PFSK-1 (cell line): ENCODE results near the gene XPNPEP1.

Source experiments
- FOXP2 ChIP-seq: optimal IDR thresholded peaks from 2 replicates; pipeline ENCODE3; 2011; ENCODE audit warnings: borderline replicate concordance, control low read depth, inconsistent platforms; ENCODE audit not compliant: insufficient read depth; ENCODE audit errors: extremely low read length, extremely low read depth
- POLR2AphosphoS5 ChIP-seq: IDR thresholded peaks from 2 replicates; pipeline ENCODE4 v1.6.1; 2012; ENCODE audit warnings: low read depth, mild to moderate bottlenecking, control low read depth, low read length, moderate library complexity
- SIN3A ChIP-seq: IDR thresholded peaks from 2 replicates; pipeline ENCODE4 v1.6.1; 2012; ENCODE audit warnings: mild to moderate bottlenecking, low read length, moderate library complexity, borderline replicate concordance; ENCODE audit not compliant: insufficient read depth
- TAF1 ChIP-seq: IDR thresholded peaks from 2 replicates; pipeline ENCODE4 v1.6.1; 2012; ENCODE audit warnings: low read length, control low read depth, borderline replicate concordance; ENCODE audit not compliant: insufficient read depth
- TF ChIP-seq, protein P1 (sequence below), 2 experiments: IDR thresholded peaks; 2 replicates each; pipeline versions ENCODE4 v1.6.1 to v1.8.0; 2011 to 2012; ENCODE audit warnings: low read depth in 2 of 2, low read length in 2 of 2, control low read depth in 1 of 2, inconsistent platforms in 1 of 2, mild to moderate bottlenecking in 1 of 2, moderate library complexity in 1 of 2; ENCODE audit not compliant: insufficient read depth in 1 of 2

XPNPEP1 gene

DNA sequence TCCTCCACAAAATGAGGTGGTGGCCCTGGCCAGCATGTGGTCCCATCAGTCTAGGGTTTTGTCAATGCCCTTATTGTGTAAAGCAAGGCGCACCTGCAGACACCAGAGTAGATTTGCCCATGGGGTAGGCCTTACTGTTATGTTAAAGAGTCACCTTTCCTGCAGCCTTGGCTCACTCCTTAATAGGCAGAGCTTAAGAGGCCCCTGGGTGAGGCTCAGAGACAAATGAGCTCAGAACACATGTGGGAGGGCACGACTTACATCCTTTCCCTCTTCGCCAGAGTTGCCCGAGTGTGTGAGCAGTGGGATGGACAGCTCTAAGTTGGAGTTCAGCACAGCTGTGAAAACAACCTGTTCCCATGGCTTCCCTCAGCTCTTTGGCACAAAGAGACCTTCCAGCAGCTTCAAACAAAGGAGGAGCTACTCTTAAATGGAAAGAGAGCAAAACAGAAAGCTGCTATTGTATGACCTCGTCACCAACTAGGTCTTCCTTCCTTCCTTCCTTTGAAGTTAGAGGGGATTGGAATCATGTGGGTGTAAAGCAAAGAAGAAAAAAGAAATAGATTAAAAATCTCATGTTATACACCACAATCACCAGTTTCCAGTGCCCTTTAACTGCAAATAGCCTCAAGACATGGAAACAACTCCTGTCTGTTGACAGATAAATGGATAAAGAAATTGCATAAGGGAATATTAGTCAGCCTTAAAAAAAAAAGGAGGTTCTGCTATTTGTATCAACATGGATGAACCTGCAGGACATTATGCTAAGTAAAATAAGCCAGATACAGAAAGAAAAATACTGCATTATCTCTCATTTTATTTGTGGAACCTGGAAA lies 11.9 kb upstream of the XPNPEP1 start:
- TF ChIP-seq TAF1 = no peak
- no peak for TF ChIP-seq POLR2AphosphoS5
- TF ChIP-seq, protein P1, sequence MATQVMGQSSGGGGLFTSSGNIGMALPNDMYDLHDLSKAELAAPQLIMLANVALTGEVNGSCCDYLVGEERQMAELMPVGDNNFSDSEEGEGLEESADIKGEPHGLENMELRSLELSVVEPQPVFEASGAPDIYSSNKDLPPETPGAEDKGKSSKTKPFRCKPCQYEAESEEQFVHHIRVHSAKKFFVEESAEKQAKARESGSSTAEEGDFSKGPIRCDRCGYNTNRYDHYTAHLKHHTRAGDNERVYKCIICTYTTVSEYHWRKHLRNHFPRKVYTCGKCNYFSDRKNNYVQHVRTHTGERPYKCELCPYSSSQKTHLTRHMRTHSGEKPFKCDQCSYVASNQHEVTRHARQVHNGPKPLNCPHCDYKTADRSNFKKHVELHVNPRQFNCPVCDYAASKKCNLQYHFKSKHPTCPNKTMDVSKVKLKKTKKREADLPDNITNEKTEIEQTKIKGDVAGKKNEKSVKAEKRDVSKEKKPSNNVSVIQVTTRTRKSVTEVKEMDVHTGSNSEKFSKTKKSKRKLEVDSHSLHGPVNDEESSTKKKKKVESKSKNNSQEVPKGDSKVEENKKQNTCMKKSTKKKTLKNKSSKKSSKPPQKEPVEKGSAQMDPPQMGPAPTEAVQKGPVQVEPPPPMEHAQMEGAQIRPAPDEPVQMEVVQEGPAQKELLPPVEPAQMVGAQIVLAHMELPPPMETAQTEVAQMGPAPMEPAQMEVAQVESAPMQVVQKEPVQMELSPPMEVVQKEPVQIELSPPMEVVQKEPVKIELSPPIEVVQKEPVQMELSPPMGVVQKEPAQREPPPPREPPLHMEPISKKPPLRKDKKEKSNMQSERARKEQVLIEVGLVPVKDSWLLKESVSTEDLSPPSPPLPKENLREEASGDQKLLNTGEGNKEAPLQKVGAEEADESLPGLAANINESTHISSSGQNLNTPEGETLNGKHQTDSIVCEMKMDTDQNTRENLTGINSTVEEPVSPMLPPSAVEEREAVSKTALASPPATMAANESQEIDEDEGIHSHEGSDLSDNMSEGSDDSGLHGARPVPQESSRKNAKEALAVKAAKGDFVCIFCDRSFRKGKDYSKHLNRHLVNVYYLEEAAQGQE (IDR thresholded peaks at IDR 0.05; ENCODE audit: insufficient read depth in 1 of 2, low read depth in 2 of 2, low read length in 2 of 2) = peak; percentile 34 to 53; a peak in 1 of 4 replicates
- peak; percentile 51; the same call in 1 of the 2 replicates for TF ChIP-seq SIN3A
- peak; percentile 23 for TF ChIP-seq FOXP2

DNA sequence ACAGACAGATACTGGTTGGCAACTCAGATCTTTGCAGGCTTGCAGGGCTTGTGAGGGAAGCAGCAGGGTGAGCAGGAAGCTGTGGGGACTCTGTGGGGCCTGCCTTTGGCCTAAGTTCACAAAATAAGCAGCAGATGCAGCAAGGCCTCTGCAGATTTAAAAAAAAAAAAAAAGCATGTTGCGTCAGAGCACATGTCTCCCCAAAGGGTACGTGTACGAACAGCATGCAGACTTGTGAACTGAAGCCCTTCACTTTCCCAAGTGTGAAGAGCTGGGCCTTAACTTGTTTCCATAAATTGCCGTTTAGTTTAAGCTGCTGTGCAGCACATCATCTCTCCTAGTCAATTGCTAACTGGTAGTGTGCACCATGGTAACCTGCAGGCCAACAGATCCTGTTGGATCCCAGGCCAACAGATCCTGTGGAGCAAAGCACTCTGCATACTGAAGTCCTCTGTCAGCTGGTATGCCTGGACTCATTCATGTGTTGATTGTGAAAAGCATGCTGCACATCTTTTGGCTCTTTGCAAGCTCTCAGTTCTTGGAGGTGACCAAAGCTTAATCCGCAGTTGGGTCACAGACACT lies 10.8 kb upstream of the XPNPEP1 start:
- no peak for TF ChIP-seq FOXP2
- TF ChIP-seq TAF1 = no peak
- TF ChIP-seq, protein P1 (IDR thresholded peaks at IDR 0.05; ENCODE audit: insufficient read depth in 1 of 2, low read depth in 2 of 2, low read length in 2 of 2) = no peak
- no peak for TF ChIP-seq POLR2AphosphoS5
- TF ChIP-seq SIN3A = no peak

DNA sequence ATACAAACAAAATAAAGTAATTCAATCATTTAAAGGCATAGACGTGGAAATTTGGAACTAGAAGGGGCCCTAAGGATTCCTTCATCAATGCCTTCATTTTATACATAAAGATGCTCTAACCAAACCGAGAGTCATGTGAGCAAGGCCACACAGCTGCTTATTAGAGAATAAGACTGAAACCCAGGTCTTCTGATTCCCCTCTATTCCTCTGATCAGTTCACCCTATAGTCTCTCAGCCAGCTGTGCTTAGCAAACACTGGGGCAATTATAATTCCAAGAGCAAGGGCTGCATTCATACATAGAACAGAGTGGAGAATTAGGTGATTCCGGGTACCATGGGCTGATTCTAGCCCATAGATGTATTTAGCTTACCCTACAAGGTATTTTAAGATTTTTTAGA lies 9.7 kb upstream of the XPNPEP1 start:
- TF ChIP-seq POLR2AphosphoS5 = no peak
- TF ChIP-seq, protein P1 (IDR thresholded peaks at IDR 0.05; ENCODE audit: insufficient read depth in 1 of 2, low read depth in 2 of 2, low read length in 2 of 2) = no peak
- no peak for TF ChIP-seq SIN3A
- TF ChIP-seq TAF1 = no peak
- no peak for TF ChIP-seq FOXP2

DNA sequence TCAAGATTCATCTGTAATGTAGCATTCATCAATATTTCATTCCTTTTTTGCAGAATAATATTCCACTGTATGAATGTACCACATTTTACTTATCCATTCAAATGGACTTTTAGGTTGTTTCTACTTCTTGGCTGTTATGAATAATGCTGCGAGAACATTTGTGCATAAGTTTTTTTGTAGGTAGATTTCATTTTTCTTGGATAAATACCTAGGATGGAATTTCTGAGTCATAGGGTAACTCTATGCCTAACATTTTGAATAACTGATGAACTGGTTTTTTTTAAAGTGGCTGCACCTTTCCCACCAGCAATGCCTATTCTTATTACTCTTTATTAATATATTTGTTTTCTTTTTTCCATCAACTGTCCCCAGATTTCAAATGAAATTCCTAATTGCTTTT lies 9.1 kb upstream of the XPNPEP1 start:
- TF ChIP-seq POLR2AphosphoS5 (no peak), TAF1 (no peak), SIN3A (no peak), FOXP2 (no peak)
- TF ChIP-seq, protein P1 (IDR thresholded peaks at IDR 0.05; ENCODE audit: insufficient read depth in 1 of 2, low read depth in 2 of 2, low read length in 2 of 2) = no peak
